Nephron (organoid): ENCODE measurements around the gene HHEX.

ENCODE experiments used
- H3K27ac Mint-ChIP-seq, 3 experiments: 2 replicates each; pipeline ENCODE4 v1.8.0; 2020; ENCODE audit warnings: mixed read lengths in 3 of 3, mild to moderate bottlenecking in 2 of 3, moderate library complexity in 1 of 3
- H3K27me3 Mint-ChIP-seq: 2 replicates; pipeline ENCODE4 v1.8.0; 2021; ENCODE audit warnings: low read depth, mild to moderate bottlenecking, moderate library complexity, mixed read lengths
- H3K36me3 Mint-ChIP-seq: 2 replicates; pipeline ENCODE4 v1.8.0; 2020; ENCODE audit warnings: low read depth, mixed read lengths
- H3K4me1 Mint-ChIP-seq: 2 replicates; pipeline ENCODE4 v1.8.0; 2020; ENCODE audit warnings: mixed read lengths
- H3K4me3 Mint-ChIP-seq, 3 experiments: 2 replicates each; pipeline ENCODE4 v1.8.0; 2020; ENCODE audit warnings: mild to moderate bottlenecking in 3 of 3, mixed read lengths in 3 of 3, moderate library complexity in 2 of 3
- H3K9me3 Mint-ChIP-seq: 2 replicates; pipeline ENCODE4 v1.8.0; 2020; ENCODE audit warnings: mixed read lengths
- TF ChIP-seq, protein P1 (sequence below), 3 experiments: fragments of 200-600 bp; sonication (generic); IDR thresholded peaks; one replicate each; pipeline ENCODE4 v1.5.0; 2021; ENCODE audit warnings: antibody characterized with exemption in 3 of 3; ENCODE audit not compliant: unreplicated experiment in 3 of 3

The HHEX gene

DNA sequence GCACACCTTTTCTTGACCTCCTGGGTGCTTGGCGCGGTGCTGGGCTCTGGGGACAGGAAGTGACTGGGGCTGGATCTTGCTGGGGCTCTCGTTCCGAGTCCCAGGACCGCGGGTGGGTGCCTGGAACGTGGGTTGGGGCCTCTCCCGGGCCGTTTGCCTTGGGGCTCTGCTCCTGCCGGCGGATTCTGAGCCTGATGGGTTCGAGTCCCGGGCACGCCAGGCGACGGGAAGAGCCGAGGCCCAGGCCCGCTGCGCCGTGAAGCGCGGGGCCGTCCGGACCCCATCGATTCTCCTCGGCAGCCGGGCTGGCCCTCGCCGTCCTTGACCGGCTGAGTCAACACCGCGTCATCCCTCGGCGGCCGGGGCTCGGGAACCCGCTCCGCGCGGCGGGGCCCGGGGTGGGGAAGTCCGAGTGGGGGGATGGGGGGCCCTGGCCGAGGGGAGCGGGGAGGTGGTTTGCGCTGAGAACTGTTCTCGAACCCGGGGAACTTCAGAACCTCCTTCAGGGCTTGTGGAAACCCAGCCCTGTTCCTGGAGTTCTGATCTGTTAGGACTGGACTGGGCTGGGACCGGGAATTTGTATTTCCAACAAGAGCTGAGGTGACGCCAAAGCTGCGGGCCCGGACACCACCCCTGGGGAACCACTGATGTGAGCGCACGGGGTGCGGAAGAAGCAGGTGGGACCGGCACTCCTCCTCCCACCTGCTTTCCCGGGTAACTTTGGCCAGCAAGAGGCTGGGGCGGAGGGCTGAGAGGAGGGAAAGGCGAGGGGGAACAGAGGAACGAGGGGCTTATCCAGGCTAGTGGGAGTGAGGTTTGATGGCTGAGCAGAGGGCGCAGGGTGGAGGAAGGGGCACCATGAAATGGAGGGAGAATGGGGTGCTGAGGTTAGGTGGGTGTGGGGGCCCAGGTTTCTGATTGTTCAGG, 6.2 kb downstream of the HHEX start:
- Mint-ChIP-seq H3K4me3 (peak overlapping the region; percentile 43 to 54 (median 48)), H3K27ac (no peak overlapping the region), H3K9me3 (no peaks in the 10 kb centered on the region), H3K27me3 (peaks cover 99% of the 10 kb centered on the region), H3K36me3 (no peaks in the 10 kb centered on the region), H3K4me1 (peaks cover 13% of the 10 kb centered on the region)
- TF ChIP-seq, protein P1, sequence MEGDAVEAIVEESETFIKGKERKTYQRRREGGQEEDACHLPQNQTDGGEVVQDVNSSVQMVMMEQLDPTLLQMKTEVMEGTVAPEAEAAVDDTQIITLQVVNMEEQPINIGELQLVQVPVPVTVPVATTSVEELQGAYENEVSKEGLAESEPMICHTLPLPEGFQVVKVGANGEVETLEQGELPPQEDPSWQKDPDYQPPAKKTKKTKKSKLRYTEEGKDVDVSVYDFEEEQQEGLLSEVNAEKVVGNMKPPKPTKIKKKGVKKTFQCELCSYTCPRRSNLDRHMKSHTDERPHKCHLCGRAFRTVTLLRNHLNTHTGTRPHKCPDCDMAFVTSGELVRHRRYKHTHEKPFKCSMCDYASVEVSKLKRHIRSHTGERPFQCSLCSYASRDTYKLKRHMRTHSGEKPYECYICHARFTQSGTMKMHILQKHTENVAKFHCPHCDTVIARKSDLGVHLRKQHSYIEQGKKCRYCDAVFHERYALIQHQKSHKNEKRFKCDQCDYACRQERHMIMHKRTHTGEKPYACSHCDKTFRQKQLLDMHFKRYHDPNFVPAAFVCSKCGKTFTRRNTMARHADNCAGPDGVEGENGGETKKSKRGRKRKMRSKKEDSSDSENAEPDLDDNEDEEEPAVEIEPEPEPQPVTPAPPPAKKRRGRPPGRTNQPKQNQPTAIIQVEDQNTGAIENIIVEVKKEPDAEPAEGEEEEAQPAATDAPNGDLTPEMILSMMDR (IDR thresholded peaks at IDR 0.05; ENCODE audit: unreplicated experiment in 3 of 3), result no peak

DNA sequence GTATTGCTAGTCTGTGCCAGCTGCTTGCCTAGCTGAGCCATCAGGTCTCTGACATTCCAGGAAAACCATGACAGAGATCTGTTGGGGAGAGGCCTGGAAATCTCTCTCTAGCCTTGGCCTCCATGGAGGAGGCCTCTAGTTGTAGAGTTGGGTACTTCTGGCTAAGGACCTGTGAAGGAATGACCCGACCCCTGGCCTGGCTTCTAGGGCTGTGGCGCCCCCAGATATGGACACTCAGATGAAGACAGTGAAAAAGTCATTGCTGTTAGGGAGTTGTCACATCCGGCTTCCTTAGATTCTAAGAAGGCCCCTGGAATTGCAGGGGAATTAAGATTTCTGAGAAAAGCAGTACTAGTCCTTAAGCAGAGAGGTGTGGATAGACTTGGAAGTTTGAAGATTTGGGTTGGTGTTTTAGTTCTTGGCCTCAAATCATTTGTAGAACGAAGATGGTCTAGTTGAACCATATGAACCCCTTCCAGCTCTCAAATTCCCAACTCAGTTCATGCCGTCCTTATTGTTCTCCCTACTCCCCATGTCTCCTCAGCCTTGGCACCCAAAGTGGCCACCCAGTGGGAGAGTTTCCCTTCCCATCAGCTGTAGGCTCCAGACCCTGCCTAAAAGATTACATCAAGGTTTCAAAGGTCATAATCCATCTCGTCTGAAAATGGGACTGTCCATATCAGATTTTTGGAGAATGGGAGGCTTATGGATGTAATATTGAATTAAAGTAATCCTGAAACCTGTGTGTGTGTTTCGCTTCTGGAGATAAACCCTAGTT, 7.0 kb downstream of the HHEX start:
- no peaks in the 10 kb centered on the region for H3K9me3 Mint-ChIP-seq
- peak overlapping the region in 2 of 3 experiments; percentile 23 to 46 for H3K4me3 Mint-ChIP-seq
- H3K27ac Mint-ChIP-seq, result no peak overlapping the region
- H3K4me1 Mint-ChIP-seq, result peaks cover 10% of the 10 kb centered on the region
- no peaks in the 10 kb centered on the region for H3K36me3 Mint-ChIP-seq
- peaks cover 99% of the 10 kb centered on the region for H3K27me3 Mint-ChIP-seq
- TF ChIP-seq, protein P1 (IDR thresholded peaks at IDR 0.05; ENCODE audit: unreplicated experiment in 3 of 3), result no peak

DNA sequence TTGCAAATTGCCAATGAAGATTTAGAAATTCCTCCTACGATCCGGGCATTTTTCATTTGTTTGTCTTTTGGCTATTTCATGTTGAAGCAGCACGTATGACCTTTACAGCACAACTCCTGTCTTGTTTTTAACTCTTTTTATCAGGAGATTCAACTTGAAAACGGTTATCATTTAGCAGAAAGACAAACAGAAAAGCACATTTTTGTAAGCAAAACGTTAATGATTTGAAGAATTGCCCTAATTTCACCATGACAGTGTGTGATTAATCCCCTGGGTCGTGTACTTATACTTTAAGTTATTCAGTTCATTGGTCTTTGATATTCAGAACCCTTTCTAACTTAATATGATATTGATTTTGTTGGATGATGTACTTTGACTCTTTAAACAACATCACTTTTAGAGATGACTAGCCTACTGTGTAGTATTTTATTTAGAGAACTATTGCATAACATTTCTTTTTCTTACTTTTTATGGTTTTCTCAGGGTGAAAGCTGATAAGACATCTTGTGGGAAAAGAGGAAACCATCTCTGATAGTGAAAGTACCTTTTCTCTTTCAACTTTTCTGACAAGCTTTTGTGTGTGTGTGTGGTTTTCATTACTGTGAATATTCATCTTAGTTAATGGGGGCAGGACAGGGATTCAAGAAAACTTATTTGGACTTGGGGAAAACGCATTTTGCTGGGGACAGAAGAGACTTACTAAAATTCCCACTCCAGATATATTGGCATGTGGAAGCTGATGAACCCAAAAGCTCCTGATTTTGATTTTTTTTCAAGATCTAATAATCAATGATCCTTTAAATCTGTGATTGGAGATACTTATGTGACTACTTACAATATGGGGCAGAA, 8.1 kb downstream of the HHEX start:
- Mint-ChIP-seq H3K27ac (no peak overlapping the region), H3K4me3 (peak overlapping the region; percentile 11 to 58 (median 52)), H3K36me3 (no peaks in the 10 kb centered on the region), H3K4me1 (peaks cover 5% of the 10 kb centered on the region), H3K9me3 (no peaks in the 10 kb centered on the region), H3K27me3 (peaks cover 99% of the 10 kb centered on the region)
- TF ChIP-seq, protein P1 (IDR thresholded peaks at IDR 0.05; ENCODE audit: unreplicated experiment in 3 of 3), result no peak

DNA sequence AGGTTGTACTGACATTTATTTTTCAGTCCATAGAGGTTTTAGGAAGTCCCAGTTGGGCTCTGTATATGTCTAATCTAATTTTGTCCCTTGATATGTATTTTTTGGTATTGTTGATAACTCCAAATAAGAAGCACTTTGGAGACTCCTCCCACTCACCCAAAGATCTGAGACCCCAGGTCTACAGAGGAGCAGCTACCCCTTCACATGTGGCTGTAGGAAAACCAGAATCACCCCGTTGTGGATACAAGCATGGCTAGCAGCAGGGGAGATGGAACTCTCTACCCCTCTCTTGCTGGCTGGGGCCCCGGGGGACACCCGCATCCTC, 9.4 kb downstream of the HHEX start:
- Mint-ChIP-seq H3K27me3 (peaks cover 97% of the 10 kb centered on the region), H3K4me3 (peak overlapping the region; percentile 74 to 82 (median 81)), H3K9me3 (no peaks in the 10 kb centered on the region), H3K27ac (no peak overlapping the region), H3K36me3 (no peaks in the 10 kb centered on the region), H3K4me1 (peaks cover 5% of the 10 kb centered on the region)
- TF ChIP-seq, protein P1 (IDR thresholded peaks at IDR 0.05; ENCODE audit: unreplicated experiment in 3 of 3), result no peak

DNA sequence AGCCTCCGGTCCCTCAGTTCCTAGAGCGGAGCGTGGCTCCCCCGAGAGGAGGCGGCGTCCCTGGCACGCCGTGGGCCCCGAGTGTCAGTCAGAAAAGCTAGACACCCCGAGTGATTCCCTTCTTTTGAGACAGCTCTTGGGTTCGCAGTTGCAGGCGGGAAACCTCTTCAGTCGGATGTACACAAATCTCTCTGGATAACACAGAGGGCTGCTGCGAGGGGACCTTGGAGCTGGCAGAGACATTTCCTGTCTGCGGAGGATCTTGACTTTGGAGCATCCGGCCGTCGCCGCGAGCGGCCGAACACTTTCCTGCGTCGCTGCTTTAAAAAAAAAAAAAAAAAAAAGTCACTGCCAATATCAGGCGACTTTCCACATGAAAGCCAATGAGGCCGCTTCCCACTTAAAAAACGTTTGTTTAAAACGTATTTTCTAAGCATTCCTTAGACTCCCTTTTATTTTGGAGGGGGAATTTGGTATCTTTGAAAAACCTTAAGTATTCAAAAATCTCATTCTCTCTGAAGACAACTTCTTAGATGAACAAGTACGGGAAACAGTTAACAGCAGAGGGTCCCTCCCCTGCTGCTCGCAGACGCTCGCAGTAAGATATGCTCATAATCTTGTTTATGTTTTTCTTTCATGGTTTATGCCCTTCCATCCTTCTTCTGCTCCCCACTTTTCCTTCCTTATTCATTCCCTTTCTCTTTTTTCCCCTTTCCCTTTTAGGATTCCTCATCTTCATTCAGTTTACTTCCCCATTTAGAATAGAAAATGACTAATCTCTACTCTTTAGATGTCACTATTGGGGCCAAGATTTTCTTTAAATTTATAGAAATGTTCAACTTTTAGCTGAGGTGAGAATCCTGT, 10.0 kb downstream of the HHEX start:
- Mint-ChIP-seq H3K9me3 (no peaks in the 10 kb centered on the region), H3K27ac (no peak overlapping the region), H3K4me1 (peaks cover 5% of the 10 kb centered on the region), H3K4me3 (peak overlapping the region; percentile 74 to 82 (median 81)), H3K36me3 (no peaks in the 10 kb centered on the region), H3K27me3 (peaks cover 97% of the 10 kb centered on the region)
- TF ChIP-seq, protein P1 (IDR thresholded peaks at IDR 0.05; ENCODE audit: unreplicated experiment in 3 of 3), result no peak
